GM19240 (cell line): ENCODE measurements around the gene SIRT2.
"Not testable (repeated sequence)": the region's sequence is repeated elsewhere in the genome, so short reads cannot be mapped to it uniquely, and the experiment has no call there.

Experiments used
- DNase-seq: peaks from one replicate; pipeline ENCODE4 v3.0.0; 2011; ENCODE audit warnings: low spot score; ENCODE audit not compliant: insufficient read length

SIRT2 gene

GRCh38 chr19:38869160-38869835 lies 30.1 kb downstream of the SIRT2 start:
- DNase-seq: no peak

- DNase-seq: no peak
Observed at GRCh38 chr19:38868551-38868950, 30.9 kb downstream of the SIRT2 start.

- no peak for DNase-seq
Observed at GRCh38 chr19:38867171-38867780, 32.1 kb downstream of the SIRT2 start.

- DNase-seq: no peak
Observed at GRCh38 chr19:38862321-38863059, 36.9 kb downstream of the SIRT2 start.

- no peak for DNase-seq
Observed at GRCh38 chr19:38861368-38861767, 38.0 kb downstream of the SIRT2 start.

GRCh38 chr19:38859631-38860204 lies 39.7 kb downstream of the SIRT2 start:
- DNase-seq: not testable (repeated sequence)

GRCh38 chr19:38856813-38857212 lies 42.6 kb downstream of the SIRT2 start:
- DNase-seq: no peak

GRCh38 chr19:38855751-38856150 lies 43.7 kb downstream of the SIRT2 start:
- not testable (repeated sequence) for DNase-seq

- not testable (repeated sequence) for DNase-seq
Observed at GRCh38 chr19:38854961-38855360, 44.5 kb downstream of the SIRT2 start.

GRCh38 chr19:38853214-38853613 lies 46.2 kb downstream of the SIRT2 start:
- DNase-seq: no peak

- DNase-seq: no peak
Observed at GRCh38 chr19:38852231-38853044, 47.0 kb downstream of the SIRT2 start.

- DNase-seq: peak; percentile 86
Observed at GRCh38 chr19:38851622-38852230, 47.7 kb downstream of the SIRT2 start.

GRCh38 chr19:38850976-38851621 lies 48.3 kb downstream of the SIRT2 start:
- DNase-seq: no peak

- DNase-seq: peak; percentile 93
Observed at GRCh38 chr19:38850436-38850975, 48.9 kb downstream of the SIRT2 start.

GRCh38 chr19:38849860-38850435 lies 49.5 kb downstream of the SIRT2 start, which contains the start of gene HNRNPL:
TSS of gene HNRNPL (minus strand) at chr19:38849986. CDS start at chr19:38849966, 20 bp downstream.
- peak; percentile 58 for DNase-seq

GRCh38 chr19:38849147-38849859 lies 50.1 kb downstream of the SIRT2 start:
- peak; percentile 90 for DNase-seq

- DNase-seq: no peak
Observed at GRCh38 chr19:38848299-38849146, 50.9 kb downstream of the SIRT2 start.

GRCh38 chr19:38846097-38846496 lies 53.3 kb downstream of the SIRT2 start:
- DNase-seq: no peak
